OCI-LY1 (cell line): Measurements from ENCODE around the gene RNMT.

Experiments used
- H2AFZ ChIP-seq: fragments of 200-600 bp; sonication (generic), shearing (Covaris generic); 2 replicates; pipeline ENCODE4 v1.6.0; 2014; ENCODE audit warnings: antibody characterized with exemption, mild to moderate bottlenecking, low read length
- H3F3A ChIP-seq: fragments of 200-600 bp; sonication (generic), shearing (Covaris generic); 2 replicates; pipeline ENCODE4 v1.6.0; 2014; ENCODE audit warnings: mild to moderate bottlenecking, antibody characterized with exemption, low read length, moderate library complexity; ENCODE audit not compliant: insufficient read depth
- H3K27ac ChIP-seq: fragments of 200-600 bp; sonication (generic); 2 replicates; pipeline ENCODE4 v1.5.1; 2014; ENCODE audit warnings: low read length, mixed run types, mild to moderate bottlenecking, low read depth; ENCODE audit not compliant: poor library complexity, severe bottlenecking
- H3K27me3 ChIP-seq: fragments of 200-600 bp; sonication (generic); 2 replicates; pipeline ENCODE4 v1.6.0; 2014; ENCODE audit warnings: antibody characterized with exemption, mild to moderate bottlenecking, low read length, moderate library complexity; ENCODE audit not compliant: insufficient read depth
- H3K36me3 ChIP-seq: fragments of 200-600 bp; sonication (generic); 2 replicates; pipeline ENCODE4 v1.6.1; 2014; ENCODE audit warnings: mild to moderate bottlenecking, antibody characterized with exemption, low read length, moderate library complexity, mixed read lengths; ENCODE audit not compliant: insufficient read depth
- H3K4me1 ChIP-seq: fragments of 200-600 bp; sonication (generic); 2 replicates; pipeline ENCODE4 v1.5.1; 2014; ENCODE audit warnings: mild to moderate bottlenecking, low read length, moderate library complexity; ENCODE audit not compliant: insufficient read depth, severe bottlenecking
- H3K4me2 ChIP-seq: fragments of 200-600 bp; sonication (generic), shearing (Covaris generic); 2 replicates; pipeline ENCODE4 v1.6.1; 2014; ENCODE audit warnings: low read length
- H3K4me3 ChIP-seq: fragments of 200-600 bp; sonication (generic); 2 replicates; pipeline ENCODE4 v1.5.1; 2014; ENCODE audit warnings: low read length, low read depth, mild to moderate bottlenecking, mixed read lengths; ENCODE audit not compliant: poor library complexity, severe bottlenecking
- H3K79me2 ChIP-seq: fragments of 200-600 bp; shearing (Covaris generic); 2 replicates; pipeline ENCODE4 v1.6.1; 2016; ENCODE audit warnings: mixed run types, low read length, mixed read lengths; ENCODE audit not compliant: insufficient read depth
- H3K9ac ChIP-seq: fragments of 200-600 bp; sonication (generic), shearing (Covaris generic); 2 replicates; pipeline ENCODE4 v1.6.1; 2014; ENCODE audit warnings: mild to moderate bottlenecking, low read length, mixed read lengths
- H3K9me2 ChIP-seq: fragments of 200-600 bp; sonication (generic), shearing (Covaris generic); 2 replicates; pipeline ENCODE4 v1.6.1; 2014; ENCODE audit warnings: low read depth, mild to moderate bottlenecking, low read length, mixed read lengths
- H3K9me3 ChIP-seq: fragments of 200-600 bp; shearing (Covaris generic); 2 replicates; pipeline ENCODE4 v1.6.1; 2014; ENCODE audit warnings: low read length, mixed read lengths
- H4K20me1 ChIP-seq: fragments of 200-600 bp; sonication (generic), shearing (Covaris generic); 2 replicates; pipeline ENCODE4 v1.6.0; 2016; ENCODE audit warnings: mild to moderate bottlenecking, low read length; ENCODE audit not compliant: insufficient read depth
- CTCF ChIP-seq: fragments of 200-600 bp; sonication (generic), shearing (Covaris generic); IDR thresholded peaks from 2 replicates; pipeline ENCODE4 v1.5.1; 2017; ENCODE audit warnings: mild to moderate bottlenecking, antibody characterized with exemption, low read length, moderate library complexity, mixed read lengths
- EZH2 ChIP-seq: fragments of 200-600 bp; sonication (generic), shearing (Covaris generic); IDR thresholded peaks from 2 replicates; pipeline ENCODE4 v1.8.0; 2017; ENCODE audit warnings: borderline replicate concordance, mixed run types, mild to moderate bottlenecking, antibody characterized with exemption, low read length, moderate library complexity, mixed read lengths

The RNMT gene

DNA sequence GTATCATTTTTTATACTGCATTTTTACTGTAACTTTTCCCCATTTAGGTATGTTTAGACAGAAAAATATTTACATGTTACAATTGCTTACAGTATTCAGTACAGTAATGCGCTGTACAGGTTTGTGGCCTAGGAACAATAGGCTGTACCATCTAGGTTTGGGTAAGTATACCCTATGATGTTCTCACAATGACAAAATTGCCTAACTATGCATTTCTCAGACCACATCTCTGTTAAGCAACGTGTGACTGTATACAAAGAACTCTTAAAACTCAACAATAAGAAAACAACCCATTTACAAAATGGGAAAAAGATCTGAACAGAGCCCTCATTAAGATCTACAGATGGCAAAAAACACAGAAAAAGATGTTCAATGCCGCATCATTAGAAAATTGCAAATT lies 29.5 kb upstream of the RNMT start:
- peaks cover 18% of the 10 kb centered on the region for H3K36me3 ChIP-seq
- H3F3A ChIP-seq = no peaks in the 10 kb centered on the region; the same call in 1 of the 2 replicates
- peaks cover 39% of the 10 kb centered on the region for H3K9me3 ChIP-seq
- TF ChIP-seq CTCF = no peak
- no peak for TF ChIP-seq EZH2
- no peak overlapping the region for H3K4me2 ChIP-seq
- no peaks in the 10 kb centered on the region for H3K27me3 ChIP-seq
- no peak overlapping the region for H3K9ac ChIP-seq
- no peak overlapping the region for H2AFZ ChIP-seq
- H4K20me1 ChIP-seq = no peaks in the 10 kb centered on the region
- H3K9me2 ChIP-seq = no peaks in the 10 kb centered on the region
- H3K27ac ChIP-seq = no peak overlapping the region
- no peaks in the 10 kb centered on the region for H3K4me1 ChIP-seq
- peaks cover 54% of the 10 kb centered on the region for H3K79me2 ChIP-seq
- no peak overlapping the region for H3K4me3 ChIP-seq

- H3K4me3 ChIP-seq = no peak overlapping the region
- no peaks in the 10 kb centered on the region for H4K20me1 ChIP-seq
- H2AFZ ChIP-seq = no peak overlapping the region
- H3K9me3 ChIP-seq = peaks cover 71% of the 10 kb centered on the region
- no peak overlapping the region for H3K9ac ChIP-seq
- TF ChIP-seq CTCF (no peak), EZH2 (no peak)
- no peak overlapping the region for H3K4me2 ChIP-seq
- H3K79me2 ChIP-seq = peaks cover 75% of the 10 kb centered on the region
- H3K27me3 ChIP-seq = no peaks in the 10 kb centered on the region
- H3K36me3 ChIP-seq = peaks cover 36% of the 10 kb centered on the region
- H3F3A ChIP-seq = no peaks in the 10 kb centered on the region; the same call in 1 of the 2 replicates
- H3K27ac ChIP-seq = no peak overlapping the region
- H3K9me2 ChIP-seq = no peaks in the 10 kb centered on the region
- no peaks in the 10 kb centered on the region for H3K4me1 ChIP-seq
Measured at GRCh38 chr18:13700153-13700552, 26.3 kb upstream of the RNMT start.

DNA sequence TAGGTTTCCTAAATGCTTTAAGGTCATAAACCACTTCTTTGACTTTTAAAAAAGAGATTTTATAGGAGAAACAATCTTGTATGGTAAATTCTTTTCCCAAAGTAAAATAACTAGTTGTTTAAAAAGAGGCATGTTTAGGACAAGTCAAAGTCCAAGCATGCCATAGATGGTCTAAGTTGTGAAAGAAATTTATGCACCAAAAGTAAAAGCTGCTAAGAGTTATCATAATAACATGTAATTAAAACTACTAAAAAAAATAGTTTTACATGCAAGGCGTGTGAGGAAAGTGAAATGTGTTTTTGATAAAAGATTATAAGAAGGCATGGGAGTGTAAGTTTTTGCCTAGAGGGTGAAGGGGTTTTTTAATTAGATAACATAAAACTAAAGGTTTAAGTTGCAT lies 22.6 kb upstream of the RNMT start:
- Histone ChIP-seq H3K79me2 (peaks cover 70% of the 10 kb centered on the region), H3K27me3 (no peaks in the 10 kb centered on the region), H3K36me3 (peaks cover 42% of the 10 kb centered on the region), H3F3A (no peaks in the 10 kb centered on the region), H3K9me3 (peaks cover 75% of the 10 kb centered on the region), H3K9ac (no peak overlapping the region), H3K4me3 (no peak overlapping the region), H3K27ac (no peak overlapping the region), H3K4me1 (no peaks in the 10 kb centered on the region), H3K4me2 (no peak overlapping the region), H4K20me1 (no peaks in the 10 kb centered on the region), H3K9me2 (no peaks in the 10 kb centered on the region), H2AFZ (no peak overlapping the region)
- TF ChIP-seq EZH2 = no peak
- TF ChIP-seq CTCF = no peak
